H1 (cell line): ENCODE measurements around the gene GABRG3. TPM values are rescaled to one million over a fixed set of nuclear protein-coding genes. Genes with fewer than 3 reads are reported as not detected.

Experiments used
- CTCF ChIA-PET: fragments of 300-600 bp; sonication (Branson Sonifier 250); formaldehyde crosslinking; loops from one replicate; lab custom pipeline; 2021; ENCODE audit not compliant: partially characterized antibody; lab: Charles Lee
- POLR2A ChIA-PET: fragments of 300-600 bp; sonication (Branson Sonifier 250); formaldehyde crosslinking; loops from one replicate; lab custom pipeline; 2021; ENCODE audit warnings: inconsistent platforms; ENCODE audit not compliant: partially characterized antibody; lab: Charles Lee
- DNase-seq, 2 experiments: peaks; one replicate each; pipeline versions ENCODE4 v3.0.0 to v3.0.0-alpha.2; 2010 to 2022; ENCODE audit warnings: low spot score in 2 of 2, low read depth in 1 of 2, mixed read lengths in 1 of 2
- FAIRE-seq: peaks from 2 replicates; lab custom pipeline; 2011; peaks lifted over from hg19 to GRCh38; lab: Jason Lieb, UNC
- H2AFZ ChIP-seq: 2 replicates; pipeline ENCODE4 v1.8.1; 2012; ENCODE audit warnings: low read length, inconsistent platforms
- H2AK5ac ChIP-seq: 2 replicates; pipeline ENCODE4 v1.6.1; 2013; ENCODE audit warnings: low read depth, low read length
- H2BK120ac ChIP-seq: replicated peaks from 2 replicates; pipeline ENCODE3; 2013; ENCODE audit warnings: low read depth, low read length, inconsistent platforms
- H2BK12ac ChIP-seq: 2 replicates; pipeline ENCODE4 v1.6.1; 2013; ENCODE audit warnings: low read depth, low read length
- H2BK15ac ChIP-seq: 2 replicates; pipeline ENCODE4 v1.6.1; 2013; ENCODE audit warnings: low read length
- H2BK20ac ChIP-seq: 2 replicates; pipeline ENCODE4 v1.6.1; 2013; ENCODE audit warnings: low read length
- H2BK5ac ChIP-seq: 2 replicates; pipeline ENCODE4 v1.6.1; 2013; ENCODE audit warnings: low read depth, low read length
- H3K14ac ChIP-seq: 2 replicates; pipeline ENCODE4 v1.6.1; 2013; ENCODE audit warnings: inconsistent platforms; ENCODE audit not compliant: insufficient read length
- H3K18ac ChIP-seq: 2 replicates; pipeline ENCODE4 v1.6.1; 2013; ENCODE audit warnings: low read length; ENCODE audit errors: extremely low read depth
- H3K23ac ChIP-seq: 2 replicates; pipeline ENCODE4 v1.6.1; 2013; ENCODE audit warnings: inconsistent platforms; ENCODE audit not compliant: insufficient read length
- H3K23me2 ChIP-seq: 2 replicates; pipeline ENCODE4 v1.6.1; 2013; ENCODE audit warnings: low read depth, low read length
- H3K27ac ChIP-seq: 2 replicates; pipeline ENCODE4 v1.6.1; 2011; ENCODE audit warnings: low read depth, low read length, inconsistent platforms
- H3K27me3 ChIP-seq, 4 experiments: replicated peaks in 1 of 4; 1 replicate in 1 of 4; 2 replicates in 3 of 4; pipeline versions ENCODE4 v1.6.1 to v1.8.1; 2011 to 2013; ENCODE audit warnings: low read length in 3 of 4, mild to moderate bottlenecking in 3 of 4, inconsistent platforms in 2 of 4, mixed read lengths in 2 of 4, moderate library complexity in 1 of 4; ENCODE audit not compliant: control insufficient read depth in 3 of 4, insufficient read depth in 3 of 4; ENCODE audit errors: extremely low read depth in 1 of 4
- H3K36me3 ChIP-seq, 4 experiments: 2 replicates each; pipeline versions ENCODE4 v1.6.1 to v1.8.1; 2011 to 2013; ENCODE audit warnings: mild to moderate bottlenecking in 4 of 4, low read length in 3 of 4, moderate library complexity in 2 of 4, control low read depth in 1 of 4, inconsistent platforms in 1 of 4; ENCODE audit not compliant: insufficient read depth in 4 of 4, control insufficient read depth in 2 of 4
- H3K4ac ChIP-seq: replicated peaks from 2 replicates; pipeline ENCODE3; 2013; ENCODE audit warnings: low read length, low read depth, mixed read lengths, inconsistent platforms; ENCODE audit not compliant: insufficient read length
- H3K4me1 ChIP-seq, 4 experiments: replicated peaks in 1 of 4; 1 replicate in 1 of 4; 2 replicates in 3 of 4; pipeline versions ENCODE4 v1.6.1 to v1.8.1; 2011 to 2013; ENCODE audit warnings: low read length in 3 of 4, inconsistent platforms in 2 of 4, mixed read lengths in 1 of 4; ENCODE audit not compliant: insufficient read depth in 4 of 4, control insufficient read depth in 3 of 4
- H3K4me2 ChIP-seq, 2 experiments: 2 replicates each; pipeline versions ENCODE4 v1.6.1 to v1.8.1; 2011 to 2013; ENCODE audit warnings: low read depth in 2 of 2, low read length in 2 of 2, control low read depth in 1 of 2, inconsistent platforms in 1 of 2, mild to moderate bottlenecking in 1 of 2; ENCODE audit not compliant: insufficient read depth in 1 of 2
- H3K4me3 ChIP-seq, 4 experiments: fragments of 200-600, 300-600 bp in 1 of 4; sonication (generic), shearing (Covaris generic), sonication (Bioruptor Twin) in 1 of 4; 2 replicates each; pipeline versions ENCODE4 v1.5.1 to v1.8.1; 2011 to 2016; ENCODE audit warnings: low read length in 4 of 4, low read depth in 3 of 4, control low read depth in 2 of 4, inconsistent platforms in 2 of 4, mild to moderate bottlenecking in 2 of 4, mixed read lengths in 1 of 4, moderate library complexity in 1 of 4; ENCODE audit not compliant: insufficient read depth in 2 of 4; ENCODE audit errors: extremely low read depth in 1 of 4
- H3K56ac ChIP-seq: replicated peaks from 2 replicates; pipeline ENCODE3; 2013; ENCODE audit warnings: low read depth, mild to moderate bottlenecking, mixed read lengths, low read length, inconsistent platforms; ENCODE audit not compliant: insufficient read length
- H3K79me1 ChIP-seq: 2 replicates; pipeline ENCODE4 v1.6.1; 2013; ENCODE audit warnings: low read depth, low read length, control low read depth
- H3K79me2 ChIP-seq, 2 experiments: 2 replicates each; pipeline versions ENCODE4 v1.6.1 to v1.8.1; 2012 to 2013; ENCODE audit warnings: low read length in 2 of 2, mild to moderate bottlenecking in 2 of 2, inconsistent platforms in 1 of 2; ENCODE audit not compliant: insufficient read depth in 2 of 2, control insufficient read depth in 1 of 2
- H3K9ac ChIP-seq, 4 experiments: replicated peaks in 1 of 4; 1 replicate in 1 of 4; 2 replicates in 3 of 4; pipeline versions ENCODE4 v1.6.1 to v1.8.1; 2011 to 2013; ENCODE audit warnings: low read depth in 3 of 4, low read length in 3 of 4, control low read depth in 2 of 4, mild to moderate bottlenecking in 2 of 4, moderate library complexity in 2 of 4, inconsistent platforms in 1 of 4; ENCODE audit errors: extremely low read depth in 1 of 4
- H3K9me3 ChIP-seq, 2 experiments: 2 replicates each; pipeline versions ENCODE4 v1.6.1 to v1.8.1; 2012 to 2013; ENCODE audit warnings: mild to moderate bottlenecking in 2 of 2, moderate library complexity in 2 of 2, control low read depth in 1 of 2, inconsistent platforms in 1 of 2, low read depth in 1 of 2, low read length in 1 of 2, mixed read lengths in 1 of 2; ENCODE audit not compliant: insufficient read depth in 2 of 2
- H4K20me1 ChIP-seq, 2 experiments: replicated peaks in 1 of 2; 2 replicates each; pipeline versions ENCODE3 to v1.8.1; 2011 to 2013; ENCODE audit warnings: inconsistent platforms in 2 of 2, low read length in 2 of 2, mild to moderate bottlenecking in 1 of 2; ENCODE audit not compliant: insufficient read depth in 2 of 2, control insufficient read depth in 1 of 2
- H4K5ac ChIP-seq: 2 replicates; pipeline ENCODE4 v1.6.1; 2013; ENCODE audit warnings: low read length, low read depth, mixed read lengths, inconsistent platforms; ENCODE audit not compliant: insufficient read length
- H4K8ac ChIP-seq: 2 replicates; pipeline ENCODE4 v1.8.0; 2013; ENCODE audit warnings: mild to moderate bottlenecking, moderate library complexity, low read length, inconsistent platforms; ENCODE audit not compliant: insufficient read depth; ENCODE audit errors: extremely low read depth
- H4K91ac ChIP-seq: replicated peaks from 2 replicates; pipeline ENCODE3; 2013; ENCODE audit warnings: low read length, mixed read lengths, inconsistent platforms; ENCODE audit not compliant: insufficient read length
- ATF3 ChIP-seq: IDR thresholded peaks from 2 replicates; pipeline ENCODE4 v1.6.1; 2011; ENCODE audit warnings: low read depth, mild to moderate bottlenecking, low read length; ENCODE audit not compliant: insufficient read depth
- CREB1 ChIP-seq: IDR thresholded peaks from 2 replicates; pipeline ENCODE4 v1.6.1; 2012; ENCODE audit warnings: inconsistent platforms
- RAD21 ChIP-seq, 2 experiments: IDR thresholded peaks in 1 of 2; conservative IDR thresholded peaks in 1 of 2; 2 replicates each; pipeline ENCODE4 v1.6.1; 2011; ENCODE audit warnings: low read depth in 2 of 2, low read length in 2 of 2, improper control_type of control experiment in 1 of 2, inconsistent platforms in 1 of 2, mild to moderate bottlenecking in 1 of 2, moderate library complexity in 1 of 2
- TCF12 ChIP-seq: IDR thresholded peaks from 2 replicates; pipeline ENCODE4 v1.6.1; 2011; ENCODE audit warnings: low read depth, mild to moderate bottlenecking, low read length
- WGBS, 2 experiments: shearing (Covaris generic) in 1 of 2; methylation state at CpG; one replicate each; pipeline versions ENCODE4 v1.1.6 to v1.1.7; 2013 to 2015; ENCODE audit warnings: low lambda C conversion rate in 2 of 2, mixed read lengths in 2 of 2, inconsistent platforms in 1 of 2, low coverage in 1 of 2, missing lambda C conversion rate in 1 of 2; ENCODE audit not compliant: insufficient replicate concordance in 2 of 2, insufficient coverage in 1 of 2, insufficient read length in 1 of 2; ENCODE audit errors: extremely low coverage in 1 of 2, missing lambda C conversion rate in 1 of 2; 5-methylcytosine and 5-hydroxymethylcytosine counted together
- polyA plus RNA-seq, 7 experiments: library from polyadenylated mRNA; depleted of rRNA in 3 of 7; stranded (reverse) in 5 of 7; unstranded in 2 of 7; fragments of >200 nt in 5 of 7; fragments of 200-250 nt in 2 of 7; gene quantifications; 1 replicate in 5 of 7; 2 replicates in 1 of 7; 4 replicates in 1 of 7; pipeline versions ENCODE4 v1.2.1 to v1.2.3, GENCODE V29; 2011 to 2013; ENCODE audit warnings: missing spikeins in 2 of 7, mixed read lengths in 2 of 7
- total RNA-seq: library from RNA; stranded (reverse); fragmentation: NEBNext Ultra II Directional; extraction: Animal tissue kit (Norgen Biotek cat#: 25700); gene quantifications from 2 replicates; pipeline ENCODE4 v1.2.1, GENCODE V29; 2021

The GABRG3 gene
- total and polyA plus RNA-seq, 2 of the 8 experiments (the other 6 are each of a cell fraction or from before 2014, with no cell fraction given), result 0.17 to 0.80 TPM

GRCh38 chr15:27248251-27248650, 277.3 kb downstream of the GABRG3 start:
- Histone ChIP-seq H2BK15ac (no peak overlapping the region), H2BK12ac (no peak overlapping the region), H3K4me2 (no peak overlapping the region), H3K27ac (no peak overlapping the region), H3K14ac (no peak overlapping the region), H3K9me3 (no peaks in the 10 kb centered on the region), H3K4ac (no peak overlapping the region), H3K79me1 (no peaks in the 10 kb centered on the region), H3K56ac (no peak overlapping the region), H3K27me3 (no peaks in the 10 kb centered on the region), H4K91ac (no peak overlapping the region), H2BK5ac (no peak overlapping the region), H3K18ac (no peak overlapping the region), H2BK20ac (no peak overlapping the region), H4K5ac (no peak overlapping the region), H3K23ac (no peak overlapping the region), H2AFZ (no peak overlapping the region), H3K79me2 (no peaks in the 10 kb centered on the region), H2BK120ac (no peak overlapping the region), H3K36me3 (no peaks in the 10 kb centered on the region), H4K20me1 (no peaks in the 10 kb centered on the region), H2AK5ac (no peak overlapping the region), H3K23me2 (no peaks in the 10 kb centered on the region), H3K4me1 (no peaks in the 10 kb centered on the region; a peak in 1 of 7 replicates), H4K8ac (no peak overlapping the region), H3K4me3 (no peak overlapping the region), H3K9ac (no peak overlapping the region)
- TF ChIP-seq ATF3 (no peak), CREB1 (no peak), RAD21 (IDR thresholded peaks at IDR 0.05 in 1 of 2, conservative IDR thresholded peaks at IDR 0.05 in 1 of 2; ENCODE audit: low read depth in 2 of 2, low read length in 2 of 2) (no peak), TCF12 (no peak)
- DNase-seq, result no peak
- no peak for FAIRE-seq
- ChIA-PET CTCF (interaction anchor here (1.0 kb wide), 1 partner anchor 80 kb away, joined by 3 read pairs; no protein-coding TSS in a partner anchor), POLR2A (no interaction called here)
- 100% methylated on average over 3 of the region's 3 CpGs; no CpG with 5 or more reads in 1 of the 2 experiments for WGBS, 2 experiments
